ENCODE results near the gene GEMIN7. TPM values are rescaled to one million over a fixed set of nuclear protein-coding genes. Genes with fewer than 3 reads are reported as not detected.

Gene GEMIN7
- total RNA-seq, 4 donors from 2014 or later = 10.6 to 22.7 (median 19.1) TPM

- 52 to 57% methylated on average over 10 of the region's 10 CpGs for WGBS, 2 donors
- Histone ChIP-seq H3K36me3 (no peaks in the 10 kb centered on the region), H3K4me3 (replicated peaks in 1 of 3) (peak overlapping the region in 2 of 3 donors; percentile 83 to 94), H3K27ac (no peak overlapping the region), H3K4me1 (peaks cover 12 to 37% of the 10 kb centered on the region in 2 donors), H3K27me3 (no peaks in the 10 kb centered on the region), H3K9me3 (no peaks in the 10 kb centered on the region)
- intact Hi-C loops (cut with DNase I) = no loop called here
- DNase-seq = no peak
- no peak for TF ChIP-seq POLR2A (IDR thresholded peaks at IDR 0.05)
- TF ChIP-seq CTCF (IDR thresholded peaks at IDR 0.05) = no peak
These were observed 534 bp upstream of the GEMIN7 start for GRCh38 chr19:45078390-45079062.

- intact Hi-C loops (cut with DNase I) = no loop called here
These were observed 881 bp downstream of the GEMIN7 start for GRCh38 chr19:45079911-45080370.

GRCh38 chr19:45082170-45082569 lies 3.1 kb downstream of the GEMIN7 start:
- Histone ChIP-seq H3K36me3 (no peaks in the 10 kb centered on the region), H3K27ac (no peak overlapping the region), H3K4me1 (peaks cover 7 to 19% of the 10 kb centered on the region in 2 donors)

More at GRCh38 chr19:45079911-45080370, 881 bp downstream of the GEMIN7 start:
- Histone ChIP-seq H3K4me1 (peaks cover 12 to 36% of the 10 kb centered on the region in 2 donors), H3K36me3 (no peaks in the 10 kb centered on the region), H3K27ac (no peak overlapping the region), H3K27me3 (no peaks in the 10 kb centered on the region), H3K9me3 (no peaks in the 10 kb centered on the region), H3K4me3 (replicated peaks in 1 of 3) (peak overlapping the region; percentile 63 to 94 (median 83))
- no peak for DNase-seq
- TF ChIP-seq POLR2A (IDR thresholded peaks at IDR 0.05) (no peak), CTCF (IDR thresholded peaks at IDR 0.05) (no peak)
- WGBS, 2 donors = 9 to 11% methylated on average over 4 to 6 of the region's 6 CpGs

DNA sequence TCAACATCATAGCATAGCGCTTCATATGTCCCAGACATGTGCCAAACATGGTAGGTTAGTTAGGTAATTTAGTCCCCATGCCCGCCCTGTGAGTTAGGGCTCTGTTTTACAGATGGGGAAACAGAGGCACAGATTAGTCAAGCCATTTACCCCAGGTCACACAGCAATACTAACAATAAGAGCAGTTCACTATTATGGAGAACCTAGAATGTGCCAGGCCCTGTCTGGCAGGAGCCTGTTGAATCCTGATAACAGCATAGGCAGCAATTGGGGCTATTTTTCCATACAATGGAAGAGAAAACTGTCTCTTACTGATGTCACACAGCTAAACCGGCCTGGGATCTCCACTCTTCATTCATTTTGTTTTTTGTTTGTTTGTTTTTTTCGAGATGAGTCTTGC lies 7.4 kb downstream of the GEMIN7 start:
- 92 to 94% methylated on average over 4 of the region's 4 CpGs for WGBS, 2 donors
- intact Hi-C loops (cut with DNase I) = loop anchor here (2.0 kb wide), 1 partner anchor 94 kb away; no protein-coding TSS in a partner anchor
- Histone ChIP-seq H3K9me3 (no peaks in the 10 kb centered on the region), H3K4me3 (replicated peaks in 1 of 3) (no peak overlapping the region), H3K36me3 (no peaks in the 10 kb centered on the region), H3K27ac (no peak overlapping the region), H3K27me3 (no peaks in the 10 kb centered on the region), H3K4me1 (peaks cover 5 to 7% of the 10 kb centered on the region in 2 donors)
- no peak for TF ChIP-seq POLR2A (IDR thresholded peaks at IDR 0.05)
- no peak for TF ChIP-seq CTCF (IDR thresholded peaks at IDR 0.05)
- no peak for DNase-seq

More at GRCh38 chr19:45082170-45082569, 3.1 kb downstream of the GEMIN7 start:
- Histone ChIP-seq H3K9me3 (no peaks in the 10 kb centered on the region), H3K4me3 (replicated peaks in 1 of 3) (no peak overlapping the region), H3K27me3 (no peaks in the 10 kb centered on the region)
- TF ChIP-seq POLR2A (IDR thresholded peaks at IDR 0.05) (no peak), CTCF (IDR thresholded peaks at IDR 0.05) (no peak)
- DNase-seq = no peak
- WGBS, 2 donors = 93 to 94% methylated on average over 5 of the region's 5 CpGs
- intact Hi-C loops (cut with DNase I) = no loop called here

GRCh38 chr19:45087531-45087930 lies 8.5 kb downstream of the GEMIN7 start:
- H3K4me1 ChIP-seq = peaks cover 5 to 7% of the 10 kb centered on the region in 2 donors
- TF ChIP-seq CTCF (IDR thresholded peaks at IDR 0.05) (no peak), POLR2A (IDR thresholded peaks at IDR 0.05) (no peak)
- no peak for DNase-seq
- no peak overlapping the region for H3K4me3 ChIP-seq (replicated peaks in 1 of 3)
- H3K36me3 ChIP-seq = no peaks in the 10 kb centered on the region
- H3K27me3 ChIP-seq = no peaks in the 10 kb centered on the region
- WGBS, 2 donors = 85 to 92% methylated on average over 11 of the region's 11 CpGs
- intact Hi-C loops (cut with DNase I) = loop anchor here (2.0 kb wide), 1 partner anchor 93 kb away; no protein-coding TSS in a partner anchor
- H3K27ac ChIP-seq = no peak overlapping the region
- no peaks in the 10 kb centered on the region for H3K9me3 ChIP-seq
